Right atrium auricular region (tissue), 2 donors: ENCODE measurements around the gene TDRD1. TPM values are rescaled to one million over a fixed set of nuclear protein-coding genes. Genes with fewer than 3 reads are reported as not detected.

ENCODE experiments used
- DNase-seq: peaks from one replicate; pipeline ENCODE4 v3.0.0-alpha.2; 2019; ENCODE audit warnings: low spot score
- H3K27ac ChIP-seq, 2 donors: fragments of 200-600 bp; sonication (generic); 1 replicate in 1 of 2; 2 replicates in 1 of 2; pipeline ENCODE4 v1.5.1; 2016 to 2019
- H3K27me3 ChIP-seq, 2 donors: fragments of 200-600 bp; sonication (generic); one replicate each; pipeline versions ENCODE4 v1.5.1 to v1.6.0; 2017 to 2019
- H3K36me3 ChIP-seq: fragments of 200-600 bp; sonication (generic); one replicate; pipeline ENCODE4 v1.5.1; 2016
- H3K4me1 ChIP-seq, 2 donors: fragments of 200-600 bp; sonication (generic); one replicate each; pipeline versions ENCODE4 v1.5.1 to v1.6.0; 2017 to 2019
- H3K4me3 ChIP-seq, 2 donors: fragments of 200-600 bp; sonication (generic); 1 replicate in 1 of 2; 2 replicates in 1 of 2; pipeline ENCODE4 v1.5.1; 2017 to 2019; ENCODE audit warnings: mild to moderate bottlenecking in 1 of 2, moderate library complexity in 1 of 2
- H3K9me3 ChIP-seq, 2 donors: fragments of 200-600 bp; sonication (generic); one replicate each; pipeline ENCODE4 v1.5.1; 2019
- total RNA-seq, 2 donors: library from RNA; depleted of rRNA; stranded (reverse); fragments of >200 nt; gene quantifications; one replicate each; pipeline ENCODE4 v1.1.0, GENCODE V29; 2016
- TF ChIP-seq, protein P1 (sequence below), 2 donors: fragments of 200-600 bp; sonication (generic); IDR thresholded peaks; one replicate each; pipeline ENCODE4 v1.5.1; 2019; ENCODE audit warnings: antibody characterized with exemption in 2 of 2

TDRD1 gene
- total RNA-seq, 2 donors from 2014 or later: 0.12 to 1.1 TPM

DNA sequence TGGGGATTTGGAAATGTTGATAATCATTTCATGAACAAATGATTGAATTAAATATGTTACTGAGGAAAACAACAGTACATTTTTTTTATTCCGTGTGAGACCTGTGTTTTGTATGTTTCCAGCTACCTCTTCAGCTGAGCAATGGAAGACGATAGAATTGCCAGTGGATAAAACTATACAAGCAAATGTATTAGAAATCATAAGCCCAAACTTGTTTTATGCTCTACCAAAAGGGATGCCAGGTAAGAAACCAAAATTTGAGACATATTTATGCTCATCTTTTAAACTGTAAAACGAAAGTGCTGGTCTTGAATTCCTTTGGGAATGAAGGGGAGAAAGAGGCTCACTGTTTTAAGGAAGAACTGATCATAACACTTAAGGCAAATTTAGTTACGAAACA lies 42.1 kb downstream of the TDRD1 start:
- DNase-seq: no peak
- H3K4me3 ChIP-seq: no peak overlapping the region
- no peak overlapping the region for H3K27ac ChIP-seq
- H3K36me3 ChIP-seq: no peaks in the 10 kb centered on the region
- no peaks in the 10 kb centered on the region for H3K27me3 ChIP-seq
- TF ChIP-seq, protein P1, sequence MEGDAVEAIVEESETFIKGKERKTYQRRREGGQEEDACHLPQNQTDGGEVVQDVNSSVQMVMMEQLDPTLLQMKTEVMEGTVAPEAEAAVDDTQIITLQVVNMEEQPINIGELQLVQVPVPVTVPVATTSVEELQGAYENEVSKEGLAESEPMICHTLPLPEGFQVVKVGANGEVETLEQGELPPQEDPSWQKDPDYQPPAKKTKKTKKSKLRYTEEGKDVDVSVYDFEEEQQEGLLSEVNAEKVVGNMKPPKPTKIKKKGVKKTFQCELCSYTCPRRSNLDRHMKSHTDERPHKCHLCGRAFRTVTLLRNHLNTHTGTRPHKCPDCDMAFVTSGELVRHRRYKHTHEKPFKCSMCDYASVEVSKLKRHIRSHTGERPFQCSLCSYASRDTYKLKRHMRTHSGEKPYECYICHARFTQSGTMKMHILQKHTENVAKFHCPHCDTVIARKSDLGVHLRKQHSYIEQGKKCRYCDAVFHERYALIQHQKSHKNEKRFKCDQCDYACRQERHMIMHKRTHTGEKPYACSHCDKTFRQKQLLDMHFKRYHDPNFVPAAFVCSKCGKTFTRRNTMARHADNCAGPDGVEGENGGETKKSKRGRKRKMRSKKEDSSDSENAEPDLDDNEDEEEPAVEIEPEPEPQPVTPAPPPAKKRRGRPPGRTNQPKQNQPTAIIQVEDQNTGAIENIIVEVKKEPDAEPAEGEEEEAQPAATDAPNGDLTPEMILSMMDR (IDR thresholded peaks at IDR 0.05): no peak
- H3K4me1 ChIP-seq: no peaks in the 10 kb centered on the region
- H3K9me3 ChIP-seq: no peaks in the 10 kb centered on the region

DNA sequence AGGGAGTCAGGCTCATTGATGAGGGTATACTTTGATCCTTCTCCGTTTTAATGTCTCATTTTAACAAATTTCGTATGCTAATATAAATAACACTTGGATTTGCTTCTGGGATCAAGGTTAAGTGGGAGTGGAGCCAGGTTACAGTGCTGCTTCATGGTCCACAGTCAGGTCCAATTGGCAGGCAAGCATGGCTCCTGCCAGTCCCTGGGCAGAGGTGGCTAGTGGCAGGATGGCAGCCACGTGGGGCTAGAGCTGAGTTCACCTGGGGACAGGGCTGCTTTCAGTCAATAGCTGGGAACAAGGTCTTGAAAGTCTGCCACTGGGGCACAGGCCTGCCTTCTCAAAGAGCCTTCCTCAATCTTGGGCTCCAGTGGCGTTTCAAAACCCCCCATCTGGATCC lies 43.9 kb downstream of the TDRD1 start:
- DNase-seq: no peak
- H3K9me3 ChIP-seq: no peaks in the 10 kb centered on the region
- H3K36me3 ChIP-seq: no peaks in the 10 kb centered on the region
- no peak overlapping the region for H3K4me3 ChIP-seq
- H3K27ac ChIP-seq: no peak overlapping the region
- H3K27me3 ChIP-seq: no peaks in the 10 kb centered on the region
- H3K4me1 ChIP-seq: no peaks in the 10 kb centered on the region
- TF ChIP-seq, protein P1 (IDR thresholded peaks at IDR 0.05): no peak

DNA sequence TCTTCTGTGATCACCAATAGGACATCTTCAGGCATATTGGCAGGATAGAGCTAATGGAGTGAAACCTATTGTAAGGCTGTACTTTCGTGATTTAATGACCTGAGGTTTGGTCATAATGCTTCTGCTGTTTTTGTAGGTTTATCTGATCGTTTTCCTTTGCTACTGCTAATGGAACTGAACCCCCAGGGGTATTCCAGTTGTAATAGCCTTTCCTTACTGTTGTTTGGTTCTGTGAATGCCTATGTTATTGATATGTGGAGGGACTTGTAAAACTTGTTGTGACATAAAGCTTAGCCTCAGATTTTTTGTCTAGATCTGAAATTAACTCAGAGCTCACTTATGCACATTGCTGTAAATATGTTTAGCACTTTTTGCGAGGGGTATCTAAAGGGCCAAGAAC lies 49.0 kb downstream of the TDRD1 start:
- TF ChIP-seq, protein P1 (IDR thresholded peaks at IDR 0.05): no peak
- H3K4me3 ChIP-seq: no peak overlapping the region
- no peaks in the 10 kb centered on the region for H3K27me3 ChIP-seq
- no peak overlapping the region for H3K27ac ChIP-seq
- no peaks in the 10 kb centered on the region for H3K9me3 ChIP-seq
- no peaks in the 10 kb centered on the region for H3K36me3 ChIP-seq
- no peaks in the 10 kb centered on the region for H3K4me1 ChIP-seq
- no peak for DNase-seq

DNA sequence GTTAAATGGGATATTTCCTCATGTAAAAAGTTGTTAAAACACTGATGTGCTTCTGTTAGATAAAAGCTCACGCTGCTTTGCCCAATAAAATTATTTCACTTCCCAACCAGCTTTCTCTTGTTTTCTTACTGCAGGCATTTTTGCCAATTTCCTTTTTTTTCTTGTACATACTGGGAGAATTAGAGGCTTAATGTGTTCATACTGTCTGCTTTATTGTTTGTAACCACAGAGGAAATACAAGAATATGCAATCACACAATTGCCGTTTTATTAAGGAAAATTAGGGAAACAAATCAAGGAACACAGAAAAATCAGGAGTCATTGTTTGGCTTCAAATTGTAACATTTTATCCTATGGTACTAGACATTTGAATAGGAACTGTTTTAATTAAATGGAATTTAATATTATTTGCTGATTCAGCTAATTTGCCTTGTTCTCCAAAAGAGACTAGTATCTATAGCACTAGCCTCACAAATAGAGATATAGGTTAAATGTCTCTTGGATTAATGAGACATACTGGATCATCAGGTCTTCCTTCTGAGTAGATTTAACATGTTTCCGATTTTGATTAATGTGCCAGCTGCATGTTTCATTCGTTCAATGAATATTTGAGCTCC lies 53.5 kb downstream of the TDRD1 start:
- TF ChIP-seq, protein P1 (IDR thresholded peaks at IDR 0.05): no peak
- no peak overlapping the region for H3K27ac ChIP-seq
- H3K36me3 ChIP-seq: no peaks in the 10 kb centered on the region
- H3K9me3 ChIP-seq: no peaks in the 10 kb centered on the region
- no peaks in the 10 kb centered on the region for H3K4me1 ChIP-seq
- no peak for DNase-seq
- H3K4me3 ChIP-seq: no peak overlapping the region
- no peaks in the 10 kb centered on the region for H3K27me3 ChIP-seq

DNA sequence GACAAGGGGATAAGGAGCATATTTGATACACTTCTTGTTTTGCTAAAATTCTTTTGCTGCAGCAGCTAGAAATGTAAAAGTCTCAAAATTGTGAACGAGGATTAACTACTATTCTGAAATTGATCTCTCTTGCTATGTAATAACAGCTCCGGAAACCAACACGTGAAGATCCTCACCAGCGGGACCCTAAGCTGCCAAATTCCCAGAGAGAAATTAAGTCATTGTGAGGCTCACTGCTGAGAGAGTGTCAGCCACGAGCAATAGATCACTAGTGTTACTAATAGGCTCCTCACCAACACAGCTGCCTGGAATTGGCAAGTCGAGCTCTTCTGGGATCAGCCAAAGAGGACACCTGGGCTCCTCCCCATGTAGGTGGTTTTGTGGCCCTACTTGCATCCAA lies 54.3 kb downstream of the TDRD1 start:
- H3K4me1 ChIP-seq: no peaks in the 10 kb centered on the region
- H3K36me3 ChIP-seq: no peaks in the 10 kb centered on the region
- no peaks in the 10 kb centered on the region for H3K27me3 ChIP-seq
- H3K27ac ChIP-seq: no peak overlapping the region
- H3K4me3 ChIP-seq: no peak overlapping the region
- no peak for DNase-seq
- no peaks in the 10 kb centered on the region for H3K9me3 ChIP-seq
- TF ChIP-seq, protein P1 (IDR thresholded peaks at IDR 0.05): no peak

DNA sequence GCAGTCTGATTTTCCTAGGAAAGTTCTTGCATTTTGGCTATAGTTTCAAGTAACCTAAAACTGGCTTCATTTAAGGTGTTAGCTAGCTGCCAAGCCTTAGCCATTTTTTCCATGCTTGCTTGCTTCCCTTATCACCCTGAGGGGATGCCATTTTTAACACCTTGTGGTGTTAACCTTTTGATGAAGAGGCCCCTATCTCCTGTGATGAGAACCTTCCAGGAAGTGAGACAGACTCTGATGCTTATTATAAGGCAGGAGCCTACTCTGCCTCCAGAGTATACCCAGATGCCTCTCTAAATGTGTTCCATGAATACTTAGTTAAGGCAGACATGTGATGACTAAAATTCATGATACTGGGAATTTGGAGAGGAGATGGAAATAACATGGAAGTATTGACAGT lies 55.0 kb downstream of the TDRD1 start:
- Histone ChIP-seq H3K4me3 (no peak overlapping the region), H3K36me3 (no peaks in the 10 kb centered on the region), H3K9me3 (no peaks in the 10 kb centered on the region), H3K27me3 (no peaks in the 10 kb centered on the region), H3K4me1 (peaks cover 0 to 4% of the 10 kb centered on the region in 2 donors), H3K27ac (no peak overlapping the region)
- no peak for DNase-seq
- TF ChIP-seq, protein P1 (IDR thresholded peaks at IDR 0.05): no peak
